Measurements from ENCODE around the gene MRPS2. TPM values are rescaled to one million over a fixed set of nuclear protein-coding genes. Genes with fewer than 3 reads are reported as not detected.

Gene MRPS2
- total RNA-seq, 1 experiment from 2014 or later: 65.5 TPM

- TF ChIP-seq CTCF (IDR thresholded peaks at IDR 0.05; ENCODE audit: insufficient read depth in 1 of 2, low read depth in 1 of 2, low read length in 1 of 2, severe bottlenecking in 1 of 2, unreplicated experiment in 1 of 2): no peak
- Histone ChIP-seq H3K4me1 (peaks cover 18% of the 10 kb centered on the region), H3K36me3 (ENCODE audit: control insufficient read depth, insufficient read depth, low read length) (no peaks in the 10 kb centered on the region; the same call in 1 of the 2 replicates), H3K4me3 (ENCODE audit: low read depth, low read length) (no peak overlapping the region), H3K9me3 (no peaks in the 10 kb centered on the region), H3K27me3 (replicated peaks; ENCODE audit: control insufficient read depth, insufficient read depth, low read length) (no peaks in the 10 kb centered on the region)
- ChIA-PET CTCF (no interaction called here), POLR2A (no interaction called here)
- intact Hi-C loops (cut with micrococcal nuclease; ENCODE audit: unreplicated experiment): no loop called here
- Mint-ChIP-seq H3K27ac (ENCODE audit: unreplicated experiment) (no peak overlapping the region), H3K4me1 (ENCODE audit: low read depth, unreplicated experiment) (no peaks in the 10 kb centered on the region), H3K4me3 (ENCODE audit: unreplicated experiment) (no peak overlapping the region), H3K36me3 (ENCODE audit: insufficient read depth, unreplicated experiment) (peaks cover 25% of the 10 kb centered on the region), H3K9me3 (ENCODE audit: unreplicated experiment) (no peaks in the 10 kb centered on the region), H3K27me3 (ENCODE audit: insufficient read depth, unreplicated experiment) (no peaks in the 10 kb centered on the region)
- no TSS peak for BruUV-seq (replicated peaks)
- no peak for DNase-seq
Observed at GRCh38 chr9:135487281-135488012, 13.0 kb upstream of the MRPS2 start.

GRCh38 chr9:135488013-135488330 lies 12.5 kb upstream of the MRPS2 start:
- Histone ChIP-seq H3K4me1 (peaks cover 18% of the 10 kb centered on the region), H3K4me3 (ENCODE audit: low read depth, low read length) (no peak overlapping the region), H3K9me3 (no peaks in the 10 kb centered on the region), H3K27me3 (replicated peaks; ENCODE audit: control insufficient read depth, insufficient read depth, low read length) (no peaks in the 10 kb centered on the region), H3K36me3 (ENCODE audit: control insufficient read depth, insufficient read depth, low read length) (no peaks in the 10 kb centered on the region; the same call in 1 of the 2 replicates)
- no peak overlapping the region for H3K4me3 Mint-ChIP-seq (ENCODE audit: unreplicated experiment)
- TF ChIP-seq CTCF (IDR thresholded peaks at IDR 0.05; ENCODE audit: insufficient read depth in 1 of 2, low read depth in 1 of 2, low read length in 1 of 2, severe bottlenecking in 1 of 2, unreplicated experiment in 1 of 2): no peak
- no TSS peak for BruUV-seq (replicated peaks)
- intact Hi-C loops (cut with micrococcal nuclease; ENCODE audit: unreplicated experiment): no loop called here
- no peaks in the 10 kb centered on the region for H3K27me3 Mint-ChIP-seq (ENCODE audit: insufficient read depth, unreplicated experiment)
- no peak for DNase-seq
- ChIA-PET POLR2A (interaction anchor here (0.6 kb wide), 1 partner anchor 298 kb away, joined by 3 read pairs; no protein-coding TSS in a partner anchor), CTCF (no interaction called here)
- H3K27ac Mint-ChIP-seq (ENCODE audit: unreplicated experiment): no peak overlapping the region
- H3K4me1 Mint-ChIP-seq (ENCODE audit: low read depth, unreplicated experiment): no peaks in the 10 kb centered on the region
- H3K36me3 Mint-ChIP-seq (ENCODE audit: insufficient read depth, unreplicated experiment): peaks cover 25% of the 10 kb centered on the region
- H3K9me3 Mint-ChIP-seq (ENCODE audit: unreplicated experiment): no peaks in the 10 kb centered on the region

GRCh38 chr9:135488527-135488926 lies 12.0 kb upstream of the MRPS2 start:
- H3K4me1 ChIP-seq: peaks cover 18% of the 10 kb centered on the region
- POLR2A ChIA-PET: interaction anchor here (0.6 kb wide), 1 partner anchor 298 kb away, joined by 3 read pairs; no protein-coding TSS in a partner anchor
- H3K36me3 ChIP-seq (ENCODE audit: control insufficient read depth, insufficient read depth, low read length): no peaks in the 10 kb centered on the region; the same call in 1 of the 2 replicates
- Mint-ChIP-seq H3K27ac (ENCODE audit: unreplicated experiment) (no peak overlapping the region), H3K4me3 (ENCODE audit: unreplicated experiment) (no peak overlapping the region), H3K9me3 (ENCODE audit: unreplicated experiment) (no peaks in the 10 kb centered on the region), H3K4me1 (ENCODE audit: low read depth, unreplicated experiment) (no peaks in the 10 kb centered on the region), H3K36me3 (ENCODE audit: insufficient read depth, unreplicated experiment) (peaks cover 23% of the 10 kb centered on the region), H3K27me3 (ENCODE audit: insufficient read depth, unreplicated experiment) (no peaks in the 10 kb centered on the region)
- TF ChIP-seq CTCF (IDR thresholded peaks at IDR 0.05; ENCODE audit: insufficient read depth in 1 of 2, low read depth in 1 of 2, low read length in 1 of 2, severe bottlenecking in 1 of 2, unreplicated experiment in 1 of 2): no peak
- H3K27me3 ChIP-seq (replicated peaks; ENCODE audit: control insufficient read depth, insufficient read depth, low read length): no peaks in the 10 kb centered on the region
- no peak overlapping the region for H3K4me3 ChIP-seq (ENCODE audit: low read depth, low read length)
- H3K9me3 ChIP-seq: no peaks in the 10 kb centered on the region
- BruUV-seq (replicated peaks): TSS peak; percentile 16
- intact Hi-C loops (cut with micrococcal nuclease; ENCODE audit: unreplicated experiment): no loop called here
- no peak for DNase-seq
- CTCF ChIA-PET: no interaction called here

Measured in Caco-2 (cell line).